HepG2 (cell line): ENCODE results near the gene MUC6.

Source experiments
- JUND ChIP-seq: sonication (generic); formaldehyde crosslinking; IDR thresholded peaks from 2 replicates; pipeline ENCODE4 v1.8.0; 2022; ENCODE audit warnings: mild to moderate bottlenecking, missing genetic modification reagents
- SKIL ChIP-seq: sonication (generic); formaldehyde crosslinking; IDR thresholded peaks from 2 replicates; pipeline ENCODE4 v1.8.0; 2022; ENCODE audit warnings: missing genetic modification reagents, mild to moderate bottlenecking, moderate library complexity, borderline replicate concordance
- ZBTB37 ChIP-seq: sonication (generic); formaldehyde crosslinking; IDR thresholded peaks from 2 replicates; pipeline ENCODE4 v1.4.0; 2020; ENCODE audit warnings: mild to moderate bottlenecking, missing genetic modification reagents
- ZFX ChIP-seq: sonication (generic); formaldehyde crosslinking; IDR thresholded peaks from 2 replicates; pipeline ENCODE4 v1.4.0; 2020; ENCODE audit warnings: mild to moderate bottlenecking, low read depth, missing genetic modification reagents, moderate library complexity

GRCh38 chr11:1048375-1049070, 12.0 kb upstream of the MUC6 start:
- no peak for TF ChIP-seq ZFX
- TF ChIP-seq JUND (CRISPR knock-in tag), result no peak
- no peak for TF ChIP-seq ZBTB37
- no peak for TF ChIP-seq SKIL
